HepG2 (cell line): Measurements from ENCODE around the gene SLC26A2. TPM values are rescaled to one million over a fixed set of nuclear protein-coding genes. Genes with fewer than 3 reads are reported as not detected.

Source experiments
- CENPT ChIP-seq: sonication (generic); formaldehyde crosslinking; IDR thresholded peaks from 2 replicates; pipeline ENCODE4 v1.8.0; 2022; ENCODE audit warnings: low read depth, mild to moderate bottlenecking, moderate library complexity, missing genetic modification reagents
- DNMT1 ChIP-seq: sonication (generic); formaldehyde crosslinking; IDR thresholded peaks from 2 replicates; pipeline ENCODE4 v1.5.1; 2020; ENCODE audit warnings: mild to moderate bottlenecking, missing genetic modification reagents
- GATAD1 ChIP-seq: IDR thresholded peaks from 2 replicates; pipeline ENCODE4 v1.6.1; 2016; ENCODE audit warnings: missing genetic modification reagents, missing compliant biosample characterization
- GTF2F1 ChIP-seq: fragments of 150-350 bp; IDR thresholded peaks from 2 replicates; pipeline ENCODE4 v1.6.1; 2014; ENCODE audit warnings: low read length
- GZF1 ChIP-seq: sonication (generic); formaldehyde crosslinking; IDR thresholded peaks from 2 replicates; pipeline ENCODE4 v1.5.1; 2020; ENCODE audit warnings: mild to moderate bottlenecking, missing genetic modification reagents
- HCFC1 ChIP-seq: fragments of 150-350 bp; IDR thresholded peaks from 2 replicates; pipeline ENCODE4 v1.6.1; 2014; ENCODE audit warnings: low read depth, low read length
- HDAC1 ChIP-seq: sonication (generic); formaldehyde crosslinking; IDR thresholded peaks from 2 replicates; pipeline ENCODE4 v1.5.1; 2020; ENCODE audit warnings: mild to moderate bottlenecking, missing genetic modification reagents
- HNRNPL ChIP-seq: fragments of 200-400 bp; formaldehyde crosslinking; IDR thresholded peaks from 2 replicates; pipeline ENCODE4 v1.6.1; 2017; ENCODE audit warnings: mild to moderate bottlenecking, low read depth, low read length
- KDM4B ChIP-seq: sonication (generic); formaldehyde crosslinking; IDR thresholded peaks from 2 replicates; pipeline ENCODE4 v1.4.0; 2020; ENCODE audit warnings: missing genetic modification reagents
- KDM6A ChIP-seq: IDR thresholded peaks from 2 replicates; pipeline ENCODE4 v1.6.1; 2016; ENCODE audit warnings: low read depth
- KLF12 ChIP-seq: sonication (generic); formaldehyde crosslinking; IDR thresholded peaks from 2 replicates; pipeline ENCODE4 v1.4.0; 2020; ENCODE audit warnings: missing genetic modification reagents, borderline replicate concordance
- RBM22 ChIP-seq: fragments of 200-400 bp; formaldehyde crosslinking; optimal IDR thresholded peaks from 2 replicates; pipeline ENCODE3; 2017; ENCODE audit warnings: mild to moderate bottlenecking, low read length, moderate library complexity
- REXO4 ChIP-seq: sonication (generic); formaldehyde crosslinking; IDR thresholded peaks from 2 replicates; pipeline ENCODE4 v1.8.0; 2022; ENCODE audit warnings: missing genetic modification reagents, mild to moderate bottlenecking, borderline replicate concordance
- TBX2 ChIP-seq: sonication (generic); formaldehyde crosslinking; IDR thresholded peaks from 2 replicates; pipeline ENCODE4 v1.5.0; 2020; ENCODE audit warnings: missing genetic modification reagents, mild to moderate bottlenecking, borderline replicate concordance
- TFE3 ChIP-seq: IDR thresholded peaks from 2 replicates; pipeline ENCODE4 v1.6.1; 2016
- ZNF264 ChIP-seq: sonication (generic); formaldehyde crosslinking; IDR thresholded peaks from 2 replicates; pipeline ENCODE4 v1.4.0; 2020; ENCODE audit warnings: missing genetic modification reagents
- ZNF772 ChIP-seq: sonication (generic); formaldehyde crosslinking; IDR thresholded peaks from 2 replicates; pipeline ENCODE4 v1.5.0; 2020; ENCODE audit warnings: mild to moderate bottlenecking, missing genetic modification reagents
- polyA plus RNA-seq, 8 experiments: library from polyadenylated mRNA; depleted of rRNA in 3 of 8; stranded (reverse) in 7 of 8; unstranded in 1 of 8; fragments of >200 nt; fragmentation: Illumina TruSeq in 4 of 8; extraction: Trizol in 4 of 8; gene quantifications; 2 replicates each; pipeline versions ENCODE4 v1.2.1 to v1.2.3, GENCODE V29; 2011 to 2016; ENCODE audit warnings: low read depth in 4 of 8, missing spikeins in 1 of 8, mixed read lengths in 1 of 8; ENCODE audit not compliant: insufficient read depth in 1 of 8
- total RNA-seq, 5 experiments: library from RNA; depleted of rRNA; stranded (reverse); fragments of >200 nt; fragmentation: Illumina TruSeq; extraction: Trizol; gene quantifications; 2 replicates each; pipeline ENCODE4 v1.2.3, GENCODE V29; 2016; ENCODE audit warnings: low read depth in 1 of 5
- TF ChIP-seq, protein P1 (sequence below): IDR thresholded peaks from 2 replicates; pipeline ENCODE4 v1.6.1; 2016; ENCODE audit warnings: control low read depth
- TF ChIP-seq, protein P2 (sequence below): IDR thresholded peaks from 2 replicates; pipeline ENCODE4 v1.6.1; 2016; ENCODE audit warnings: mild to moderate bottlenecking, missing biosample characterization, missing genetic modification reagents
- TF ChIP-seq, protein P3 (sequence below): sonication (generic); formaldehyde crosslinking; IDR thresholded peaks from 2 replicates; pipeline ENCODE4 v1.4.0; 2020; ENCODE audit warnings: mild to moderate bottlenecking, missing genetic modification reagents
- TF ChIP-seq, protein P4 (sequence below): sonication (generic); formaldehyde crosslinking; conservative IDR thresholded peaks from 2 replicates; pipeline ENCODE4 v1.5.0; 2020; ENCODE audit warnings: missing genetic modification reagents

Gene SLC26A2
- total and polyA plus RNA-seq, 2 of the 13 experiments (the other 11 are each of a cell fraction or from before 2014, with no cell fraction given) = 2.2 to 7.9 TPM

- TF ChIP-seq, protein P1, sequence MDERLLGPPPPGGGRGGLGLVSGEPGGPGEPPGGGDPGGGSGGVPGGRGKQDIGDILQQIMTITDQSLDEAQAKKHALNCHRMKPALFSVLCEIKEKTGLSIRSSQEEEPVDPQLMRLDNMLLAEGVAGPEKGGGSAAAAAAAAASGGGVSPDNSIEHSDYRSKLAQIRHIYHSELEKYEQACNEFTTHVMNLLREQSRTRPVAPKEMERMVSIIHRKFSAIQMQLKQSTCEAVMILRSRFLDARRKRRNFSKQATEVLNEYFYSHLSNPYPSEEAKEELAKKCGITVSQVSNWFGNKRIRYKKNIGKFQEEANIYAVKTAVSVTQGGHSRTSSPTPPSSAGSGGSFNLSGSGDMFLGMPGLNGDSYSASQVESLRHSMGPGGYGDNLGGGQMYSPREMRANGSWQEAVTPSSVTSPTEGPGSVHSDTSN (CRISPR knock-in tag) = no peak
- TF ChIP-seq HNRNPL (0 out of 2 replicates have a peak, but pooled peaks have one; percentile 46), ZNF772 (CRISPR knock-in tag) (peak; percentile 90), TFE3 (CRISPR knock-in tag) (peak; percentile 99), GTF2F1 (peak; percentile 44), GZF1 (CRISPR knock-in tag) (peak; percentile 79; the same call in 1 of the 2 replicates), REXO4 (CRISPR knock-in tag) (no peak), HCFC1 (peak; percentile 76), KLF12 (CRISPR knock-in tag) (peak; percentile 81; the same call in 1 of the 2 replicates), ZNF264 (CRISPR knock-in tag) (peak; percentile 87), TBX2 (CRISPR knock-in tag) (peak; percentile 80), KDM6A (CRISPR knock-in tag) (no peak), HDAC1 (CRISPR knock-in tag) (peak; percentile 93), RBM22 (no peak), KDM4B (no peak), CENPT (CRISPR knock-in tag) (peak; percentile 27; the same call in 1 of the 2 replicates), GATAD1 (CRISPR knock-in tag) (peak; percentile 98), DNMT1 (CRISPR knock-in tag) (no peak; the same call in 1 of the 2 replicates)
- TF ChIP-seq, protein P2, sequence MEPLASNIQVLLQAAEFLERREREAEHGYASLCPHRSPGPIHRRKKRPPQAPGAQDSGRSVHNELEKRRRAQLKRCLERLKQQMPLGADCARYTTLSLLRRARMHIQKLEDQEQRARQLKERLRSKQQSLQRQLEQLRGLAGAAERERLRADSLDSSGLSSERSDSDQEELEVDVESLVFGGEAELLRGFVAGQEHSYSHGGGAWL = peak; percentile 92
- TF ChIP-seq, protein P3, sequence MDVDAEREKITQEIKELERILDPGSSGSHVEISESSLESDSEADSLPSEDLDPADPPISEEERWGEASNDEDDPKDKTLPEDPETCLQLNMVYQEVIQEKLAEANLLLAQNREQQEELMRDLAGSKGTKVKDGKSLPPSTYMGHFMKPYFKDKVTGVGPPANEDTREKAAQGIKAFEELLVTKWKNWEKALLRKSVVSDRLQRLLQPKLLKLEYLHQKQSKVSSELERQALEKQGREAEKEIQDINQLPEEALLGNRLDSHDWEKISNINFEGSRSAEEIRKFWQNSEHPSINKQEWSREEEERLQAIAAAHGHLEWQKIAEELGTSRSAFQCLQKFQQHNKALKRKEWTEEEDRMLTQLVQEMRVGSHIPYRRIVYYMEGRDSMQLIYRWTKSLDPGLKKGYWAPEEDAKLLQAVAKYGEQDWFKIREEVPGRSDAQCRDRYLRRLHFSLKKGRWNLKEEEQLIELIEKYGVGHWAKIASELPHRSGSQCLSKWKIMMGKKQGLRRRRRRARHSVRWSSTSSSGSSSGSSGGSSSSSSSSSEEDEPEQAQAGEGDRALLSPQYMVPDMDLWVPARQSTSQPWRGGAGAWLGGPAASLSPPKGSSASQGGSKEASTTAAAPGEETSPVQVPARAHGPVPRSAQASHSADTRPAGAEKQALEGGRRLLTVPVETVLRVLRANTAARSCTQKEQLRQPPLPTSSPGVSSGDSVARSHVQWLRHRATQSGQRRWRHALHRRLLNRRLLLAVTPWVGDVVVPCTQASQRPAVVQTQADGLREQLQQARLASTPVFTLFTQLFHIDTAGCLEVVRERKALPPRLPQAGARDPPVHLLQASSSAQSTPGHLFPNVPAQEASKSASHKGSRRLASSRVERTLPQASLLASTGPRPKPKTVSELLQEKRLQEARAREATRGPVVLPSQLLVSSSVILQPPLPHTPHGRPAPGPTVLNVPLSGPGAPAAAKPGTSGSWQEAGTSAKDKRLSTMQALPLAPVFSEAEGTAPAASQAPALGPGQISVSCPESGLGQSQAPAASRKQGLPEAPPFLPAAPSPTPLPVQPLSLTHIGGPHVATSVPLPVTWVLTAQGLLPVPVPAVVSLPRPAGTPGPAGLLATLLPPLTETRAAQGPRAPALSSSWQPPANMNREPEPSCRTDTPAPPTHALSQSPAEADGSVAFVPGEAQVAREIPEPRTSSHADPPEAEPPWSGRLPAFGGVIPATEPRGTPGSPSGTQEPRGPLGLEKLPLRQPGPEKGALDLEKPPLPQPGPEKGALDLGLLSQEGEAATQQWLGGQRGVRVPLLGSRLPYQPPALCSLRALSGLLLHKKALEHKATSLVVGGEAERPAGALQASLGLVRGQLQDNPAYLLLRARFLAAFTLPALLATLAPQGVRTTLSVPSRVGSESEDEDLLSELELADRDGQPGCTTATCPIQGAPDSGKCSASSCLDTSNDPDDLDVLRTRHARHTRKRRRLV (CRISPR knock-in tag) = no peak; the same call in 1 of the 2 replicates
- TF ChIP-seq, protein P4, sequence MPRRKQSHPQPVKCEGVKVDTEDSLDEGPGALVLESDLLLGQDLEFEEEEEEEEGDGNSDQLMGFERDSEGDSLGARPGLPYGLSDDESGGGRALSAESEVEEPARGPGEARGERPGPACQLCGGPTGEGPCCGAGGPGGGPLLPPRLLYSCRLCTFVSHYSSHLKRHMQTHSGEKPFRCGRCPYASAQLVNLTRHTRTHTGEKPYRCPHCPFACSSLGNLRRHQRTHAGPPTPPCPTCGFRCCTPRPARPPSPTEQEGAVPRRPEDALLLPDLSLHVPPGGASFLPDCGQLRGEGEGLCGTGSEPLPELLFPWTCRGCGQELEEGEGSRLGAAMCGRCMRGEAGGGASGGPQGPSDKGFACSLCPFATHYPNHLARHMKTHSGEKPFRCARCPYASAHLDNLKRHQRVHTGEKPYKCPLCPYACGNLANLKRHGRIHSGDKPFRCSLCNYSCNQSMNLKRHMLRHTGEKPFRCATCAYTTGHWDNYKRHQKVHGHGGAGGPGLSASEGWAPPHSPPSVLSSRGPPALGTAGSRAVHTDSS (CRISPR knock-in tag) = no peak
Measured at GRCh38 chr5:150000256-150000989, 39.9 kb downstream of the SLC26A2 start, which contains the start of the genes HMGXB3 and TIGD6 (continued).
